Right lobe of liver (tissue), 4 donors: ENCODE measurements around the gene ARHGAP23.

Source experiments
- CTCF ChIP-seq, 4 donors: fragments of 200-600 bp in 3 of 4; fragments of 450-650 bp in 1 of 4; IDR thresholded peaks; one replicate each; pipeline versions ENCODE4 v1.5.1 to v1.8.0; 2016 to 2022; ENCODE audit warnings: antibody characterized with exemption in 4 of 4, mild to moderate bottlenecking in 2 of 4
- POLR2A ChIP-seq: fragments of 450-650 bp; IDR thresholded peaks from one replicate; pipeline ENCODE4 v1.6.1; 2017; ENCODE audit warnings: antibody characterized with exemption, mild to moderate bottlenecking
- donor health status: DM: no; HTN: no; CAD: no.
- donor health status: DM: no; HTN: no; CAD: no.
- donor health status: DM: no; HTN: yes; CAD: no.

- TF ChIP-seq CTCF (IDR thresholded peaks at IDR 0.05) (no peak), POLR2A (no peak)
Measured at GRCh38 chr17:38541281-38541680, 113.0 kb downstream of the ARHGAP23 start.
